HG02840 (cell line): ENCODE results near the gene CLVS2.

Experiments
- ATAC-seq: cut with Tn5 transposase; IDR thresholded peaks from one replicate; pipeline ENCODE4 v1.9.1; 2021; ENCODE audit warnings: mild to moderate bottlenecking, moderate library complexity, moderate number of reproducible peaks; ENCODE audit not compliant: unreplicated experiment, low FRiP score

The CLVS2 gene

DNA sequence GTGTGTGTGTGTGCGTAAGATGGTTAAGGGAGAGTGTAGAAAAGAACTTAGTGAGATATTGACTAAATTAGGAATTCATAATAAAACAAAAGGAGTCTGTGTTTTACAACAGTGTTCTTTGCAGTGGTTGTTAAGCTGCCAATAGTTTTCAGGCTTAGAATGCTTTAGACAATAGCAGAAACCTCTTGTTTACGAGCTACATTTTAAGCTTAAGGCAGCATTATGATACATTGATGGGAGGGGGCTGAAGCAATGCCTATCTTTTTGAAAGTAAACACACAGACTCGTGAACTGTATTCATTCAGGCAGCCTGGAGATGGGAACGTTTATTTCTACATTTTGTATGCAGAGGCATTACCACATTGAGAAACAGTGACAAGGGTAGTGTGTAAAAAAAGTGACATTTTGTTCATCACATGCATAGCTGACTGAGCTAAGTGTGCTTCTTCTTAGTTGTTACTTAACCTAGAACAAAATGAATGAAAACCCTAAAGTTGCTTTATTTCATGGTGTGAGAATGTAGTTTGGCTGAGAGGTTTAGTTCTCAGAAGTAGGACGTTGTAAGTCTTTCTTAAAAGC is 21.2 kb downstream of the CLVS2 start:
- ATAC-seq: no peak

GRCh38 chr6:123022975-123023374 is 26.9 kb downstream of the CLVS2 start:
- no peak for ATAC-seq

DNA sequence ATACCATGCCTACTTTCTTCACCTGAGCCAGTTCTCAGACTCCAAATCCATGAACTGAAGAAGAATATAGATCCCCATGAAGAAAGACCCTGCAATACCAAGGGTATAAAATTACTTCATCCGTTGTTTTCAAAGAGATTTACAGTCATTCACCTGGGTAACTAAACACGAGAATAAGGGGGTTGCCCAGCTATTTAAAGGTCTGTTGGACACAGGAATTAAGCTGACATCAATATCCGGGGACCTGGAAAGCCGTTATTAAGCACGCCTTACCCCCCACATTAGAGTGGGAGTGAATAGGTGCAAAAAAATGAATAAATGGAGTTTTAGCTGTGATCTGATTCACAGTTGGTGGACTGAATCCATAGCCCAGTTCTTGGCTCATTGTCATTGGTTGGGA is 28.9 kb downstream of the CLVS2 start:
- ATAC-seq: no peak

DNA sequence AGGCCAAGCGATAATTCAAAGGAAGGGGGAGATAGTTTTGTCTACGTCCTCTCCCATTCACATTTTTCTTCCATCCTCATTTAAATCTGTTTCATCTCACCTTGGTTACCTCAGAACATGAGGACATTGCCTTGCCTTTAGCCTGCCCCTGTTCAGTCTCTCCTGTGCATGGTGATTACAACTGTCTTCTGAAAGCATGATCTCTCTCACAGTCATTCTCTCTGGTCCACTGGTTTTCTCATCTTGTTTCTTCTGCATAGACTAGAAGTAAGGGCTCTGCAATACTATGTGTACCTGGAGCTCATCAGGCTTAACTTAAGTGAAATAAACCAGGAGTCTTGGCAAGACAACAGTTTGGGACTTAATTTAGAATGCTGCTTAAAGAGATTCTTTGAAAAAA is 31.4 kb downstream of the CLVS2 start:
- ATAC-seq: no peak

- no peak for ATAC-seq
Observed at GRCh38 chr6:123028263-123028662, 32.2 kb downstream of the CLVS2 start.

GRCh38 chr6:123030282-123030681 is 34.2 kb downstream of the CLVS2 start:
- no peak for ATAC-seq

GRCh38 chr6:123036648-123037047 is 40.6 kb downstream of the CLVS2 start:
- ATAC-seq: no peak

GRCh38 chr6:123039431-123039830 is 43.4 kb downstream of the CLVS2 start:
- no peak for ATAC-seq

DNA sequence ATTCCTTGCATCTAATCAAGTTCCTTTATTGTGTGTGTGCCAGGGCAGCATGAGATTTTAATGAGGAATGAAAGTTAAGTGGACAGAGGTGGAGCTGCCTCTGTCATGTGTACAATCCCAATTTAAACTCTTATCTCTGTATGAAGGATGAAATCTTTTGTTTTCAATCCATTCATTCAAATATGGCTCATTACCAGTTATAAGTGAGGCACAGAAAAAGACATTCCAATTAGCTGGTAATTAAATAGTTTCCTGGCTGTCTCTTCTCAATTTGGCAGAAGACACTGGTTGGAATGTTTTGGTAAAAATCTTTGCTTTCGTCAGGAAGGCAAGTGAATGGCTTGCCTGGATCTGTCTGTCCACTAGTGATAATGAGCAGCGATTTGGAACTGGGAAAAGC is 46.4 kb downstream of the CLVS2 start:
- ATAC-seq: no peak

GRCh38 chr6:123044341-123044860 is 48.4 kb downstream of the CLVS2 start:
- ATAC-seq: no peak

GRCh38 chr6:123053602-123054225 is 57.7 kb downstream of the CLVS2 start:
- ATAC-seq: no peak

DNA sequence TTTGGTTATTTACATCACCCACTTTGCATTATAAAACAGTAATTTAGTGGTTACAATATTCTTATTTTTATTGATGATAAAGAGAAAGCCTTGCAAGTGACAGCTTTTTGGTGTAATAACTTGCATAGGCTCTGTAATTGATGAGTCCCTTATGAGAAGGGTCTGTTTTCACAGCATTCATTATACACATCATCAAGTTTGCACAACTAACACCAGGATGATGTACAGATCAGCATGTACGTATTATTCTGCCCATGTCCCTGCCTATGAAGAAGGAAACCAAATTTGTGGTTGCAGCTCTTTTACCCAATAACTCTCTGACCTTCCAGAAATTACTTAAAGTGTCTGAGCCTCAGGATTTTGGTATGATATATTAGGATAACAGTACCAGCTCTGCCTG is 59.2 kb downstream of the CLVS2 start:
- ATAC-seq: no peak

GRCh38 chr6:123062670-123063069 is 66.6 kb downstream of the CLVS2 start:
- no peak for ATAC-seq

DNA sequence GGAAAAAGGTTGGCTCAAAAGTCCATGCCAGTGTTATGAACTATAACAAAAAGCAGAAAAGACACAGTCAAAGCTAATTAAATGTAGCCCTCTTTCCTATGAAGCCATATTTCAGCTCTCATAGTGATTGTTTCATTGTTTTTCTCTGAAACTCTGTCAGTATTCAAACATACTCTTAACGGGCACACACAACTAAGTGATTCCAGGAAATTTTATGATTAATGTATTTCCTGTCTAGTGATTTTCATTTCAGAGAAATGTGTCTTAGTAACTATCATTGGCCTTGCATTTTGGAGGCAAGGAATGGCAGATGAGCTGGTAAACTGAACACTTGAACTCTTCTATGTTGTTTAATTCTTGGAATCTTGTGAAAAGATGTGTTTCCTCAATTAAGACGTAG is 68.0 kb downstream of the CLVS2 start:
- ATAC-seq: no peak

GRCh38 chr6:123074616-123075015 is 78.6 kb downstream of the CLVS2 start:
- no peak for ATAC-seq

GRCh38 chr6:123085403-123085802 is 89.4 kb downstream of the CLVS2 start:
- ATAC-seq: no peak

GRCh38 chr6:123089226-123089625 is 93.2 kb downstream of the CLVS2 start:
- no peak for ATAC-seq

DNA sequence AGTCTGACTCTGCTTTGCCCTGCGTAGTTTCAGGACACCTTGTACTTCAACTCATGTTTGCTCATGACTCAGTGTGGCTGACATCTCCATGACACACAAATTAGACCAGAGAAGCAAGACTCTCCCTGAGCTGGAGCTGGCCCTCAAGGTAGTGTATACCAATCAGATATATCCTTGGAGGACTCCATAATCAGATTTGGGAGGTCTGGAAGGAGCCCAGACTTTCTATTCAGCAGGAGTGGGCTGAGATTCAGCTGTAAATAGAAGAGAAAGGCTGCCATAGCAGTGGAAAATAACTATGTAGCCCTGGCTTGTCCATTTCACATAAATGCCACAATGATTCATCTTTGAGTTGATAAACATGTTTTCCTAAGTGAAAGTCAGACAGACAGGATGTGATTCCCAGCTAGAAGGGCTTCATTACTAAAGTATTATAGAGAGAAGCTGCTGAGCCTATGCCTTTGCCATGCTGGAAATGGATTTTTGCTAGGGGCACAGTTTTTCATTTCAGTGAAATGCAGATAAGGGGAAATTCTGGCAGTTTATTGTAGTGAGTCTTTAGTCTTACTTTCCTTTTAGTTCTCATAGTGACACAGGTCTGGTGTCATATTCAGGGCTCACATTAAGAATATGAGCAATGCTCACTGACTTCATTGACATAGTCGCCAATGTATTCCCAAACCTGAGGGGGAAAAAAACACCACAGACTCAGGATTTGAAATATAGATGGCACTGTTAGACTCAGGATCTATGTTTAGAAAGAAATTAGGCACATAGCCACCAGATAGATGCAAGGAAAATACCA is 95.3 kb downstream of the CLVS2 start:
- no peak for ATAC-seq

DNA sequence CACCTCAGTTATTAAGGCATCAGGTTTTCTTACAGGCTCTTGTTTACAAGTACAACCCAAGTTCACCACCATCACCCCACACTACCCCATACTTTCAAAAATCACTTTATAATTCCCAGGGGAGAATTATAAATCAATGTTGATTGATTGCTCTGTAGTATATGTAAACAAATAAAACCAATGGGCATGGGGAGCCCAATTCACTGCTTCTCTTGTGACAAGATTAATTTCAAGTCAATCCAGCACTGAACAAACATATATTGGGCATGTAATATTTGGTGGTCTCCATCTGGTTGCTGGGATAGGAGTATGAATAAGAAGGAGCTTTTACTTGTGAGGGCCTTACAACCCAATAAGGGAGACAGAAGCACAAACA is 95.8 kb downstream of the CLVS2 start:
- no peak for ATAC-seq

DNA sequence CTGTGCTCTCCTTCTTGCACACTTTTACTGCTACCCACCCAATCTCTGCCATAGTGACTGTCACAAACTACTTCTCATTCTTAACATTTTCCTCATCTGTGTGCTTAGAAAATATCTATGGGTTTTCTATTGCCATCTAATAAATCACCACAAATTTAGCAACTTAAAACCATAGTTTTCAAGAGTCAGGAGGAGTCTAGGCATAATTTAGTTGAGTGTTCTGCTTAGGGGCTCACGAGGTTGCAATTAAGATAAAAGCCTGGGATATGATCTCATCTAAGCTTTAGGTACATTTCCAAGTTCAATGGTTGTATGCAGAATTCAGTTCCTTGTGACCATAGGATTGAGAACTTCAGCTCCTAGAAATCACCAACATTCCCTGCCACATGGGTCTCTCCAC is 98.8 kb downstream of the CLVS2 start:
- no peak for ATAC-seq

DNA sequence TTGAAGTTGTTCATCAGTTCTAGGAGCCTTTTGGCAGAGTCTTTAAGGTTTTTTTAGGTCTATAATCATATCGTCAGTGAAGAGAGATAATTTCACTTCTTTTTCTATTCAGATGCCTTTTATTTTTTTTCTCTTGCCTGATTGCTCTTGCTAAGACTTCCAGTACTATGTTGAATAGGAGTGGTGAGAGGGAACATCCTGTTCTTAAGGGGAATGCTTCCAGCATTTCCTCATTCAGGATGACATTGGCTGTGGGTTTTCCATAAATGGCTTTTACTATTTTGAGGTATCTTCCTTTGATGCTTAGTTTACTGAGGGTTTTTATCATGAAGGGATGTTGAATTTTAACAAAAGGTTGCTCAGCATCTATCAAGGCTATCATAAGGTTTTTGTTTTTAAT is 109.5 kb downstream of the CLVS2 start:
- no peak for ATAC-seq

- no peak for ATAC-seq
Observed at GRCh38 chr6:123116370-123116769, 120.3 kb downstream of the CLVS2 start.
